Mesothelial cell of epicardium (in vitro differentiated cells): ENCODE measurements around the gene ATP5F1B. TPM values are rescaled to one million over a fixed set of nuclear protein-coding genes. Genes with fewer than 3 reads are reported as not detected.
A peak's percentile ranks its signal among the peaks of the same experiment; 100 is the strongest.

Experiments
- DNase-seq, 2 experiments: peaks; one replicate each; pipeline ENCODE4 v3.0.0; 2021; ENCODE audit warnings: low spot score in 2 of 2; ENCODE audit not compliant: unreplicated experiment in 2 of 2
- H3K27ac Mint-ChIP-seq: 2 replicates; pipeline ENCODE4 v1.8.0; 2021; ENCODE audit warnings: mixed read lengths
- H3K27me3 Mint-ChIP-seq: 2 replicates; pipeline ENCODE4 v1.8.0; 2021; ENCODE audit warnings: low read depth, mixed read lengths
- H3K36me3 Mint-ChIP-seq: 2 replicates; pipeline ENCODE4 v1.8.0; 2021; ENCODE audit warnings: mixed read lengths
- H3K4me1 Mint-ChIP-seq: 2 replicates; pipeline ENCODE4 v1.8.0; 2021; ENCODE audit warnings: mixed read lengths
- H3K4me3 Mint-ChIP-seq: 2 replicates; pipeline ENCODE4 v1.8.0; 2021; ENCODE audit warnings: mild to moderate bottlenecking, moderate library complexity, mixed read lengths
- H3K9me3 Mint-ChIP-seq: 2 replicates; pipeline ENCODE4 v1.8.0; 2021; ENCODE audit warnings: mixed read lengths
- total RNA-seq: library from RNA; stranded (reverse); gene quantifications from 3 replicates; pipeline ENCODE4 v1.2.1, GENCODE V29; 2021
- TF ChIP-seq, protein P1 (sequence below): fragments of 200-600 bp; sonication (generic); IDR thresholded peaks from one replicate; pipeline ENCODE4 v1.5.0; 2021; ENCODE audit warnings: antibody characterized with exemption; ENCODE audit not compliant: unreplicated experiment

Gene ATP5F1B
- total RNA-seq, 1 donor from 2014 or later: 361 TPM

DNA sequence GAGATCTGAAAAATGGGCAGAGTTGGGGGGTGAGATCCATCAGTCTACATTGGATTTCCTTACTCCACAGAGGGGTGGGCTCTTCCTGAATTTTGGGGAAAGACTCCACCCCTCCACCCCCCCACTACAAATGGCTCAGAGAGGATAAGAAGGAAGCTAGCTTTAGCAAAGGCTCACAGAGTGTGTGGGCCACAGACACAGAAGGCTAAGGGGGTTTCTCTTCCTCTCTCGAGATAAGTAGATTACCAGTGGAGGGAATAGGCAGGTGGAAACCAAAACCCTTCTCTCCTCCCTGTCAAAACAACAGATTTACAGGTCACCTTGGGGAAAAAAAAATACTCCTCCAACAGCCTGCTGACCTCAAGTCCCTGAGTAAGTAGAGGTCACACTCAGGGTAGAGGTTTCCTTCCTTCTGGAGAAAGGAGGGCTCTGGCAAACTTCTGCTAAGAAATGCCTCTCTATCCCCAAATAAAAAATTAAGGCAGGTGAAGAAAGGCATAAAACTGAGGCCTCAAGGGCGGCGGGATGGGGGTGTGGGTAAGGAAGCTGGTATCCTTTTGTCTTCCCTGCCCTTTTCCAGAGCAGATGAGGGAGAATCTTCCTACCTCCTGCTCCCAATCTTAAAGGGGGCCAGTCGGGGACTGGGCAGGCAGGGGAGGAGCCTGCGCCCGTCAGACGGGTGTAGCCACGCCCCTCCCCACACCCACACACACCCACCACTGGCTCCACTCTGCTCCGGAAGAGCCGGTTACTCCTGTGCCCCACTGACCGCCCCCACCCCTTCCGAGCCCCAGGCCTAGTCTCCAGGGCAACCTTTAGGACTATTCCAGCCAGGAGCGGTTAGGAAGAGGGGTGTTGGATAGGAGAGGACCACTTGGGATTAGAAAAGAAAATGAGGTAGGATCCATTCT is 13.7 kb downstream of the ATP5F1B start:
- H3K27ac Mint-ChIP-seq: peak overlapping the region; percentile 78
- peak; percentile 46 to 60 for DNase-seq
- no peaks in the 10 kb centered on the region for H3K27me3 Mint-ChIP-seq

DNA sequence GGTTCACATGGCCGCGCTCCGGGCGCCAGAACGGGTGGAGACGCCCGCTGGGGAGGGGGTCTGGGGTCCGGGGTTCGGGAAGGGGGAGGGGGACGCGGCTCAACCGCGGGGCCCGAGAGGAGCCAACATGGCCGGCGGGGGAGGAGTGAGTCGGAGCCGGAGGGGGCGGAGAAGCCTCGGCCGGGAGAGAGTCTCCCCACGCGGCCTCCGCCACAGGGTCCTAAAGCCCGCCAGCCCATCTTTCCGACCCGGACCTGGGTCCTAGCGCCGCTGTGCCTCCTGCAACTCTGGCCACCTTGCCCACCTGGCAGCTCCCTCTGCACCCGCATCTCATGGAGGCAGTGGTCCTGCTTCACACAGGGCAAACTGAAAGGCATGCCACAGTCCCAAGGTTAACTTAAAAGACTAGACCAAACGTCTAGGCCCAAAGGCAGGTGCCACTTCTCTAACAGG is 15.6 kb downstream of the ATP5F1B start, which contains the start of gene BAZ2A:
Gene BAZ2A, minus strand, starts transcription at position 147 of the 453 bp plus-strand sequence. CDS start 12,796 bp downstream, outside the sequence.
- DNase-seq: peak; percentile 61 to 78
- Mint-ChIP-seq H3K9me3 (no peaks in the 10 kb centered on the region), H3K36me3 (peaks cover 4% of the 10 kb centered on the region), H3K27ac (peak within 1 kb of the TSS; percentile 81), H3K4me3 (peak within 1 kb of the TSS; percentile 97), H3K27me3 (no peaks in the 10 kb centered on the region), H3K4me1 (peaks cover 54% of the 10 kb centered on the region)
- TF ChIP-seq, protein P1, sequence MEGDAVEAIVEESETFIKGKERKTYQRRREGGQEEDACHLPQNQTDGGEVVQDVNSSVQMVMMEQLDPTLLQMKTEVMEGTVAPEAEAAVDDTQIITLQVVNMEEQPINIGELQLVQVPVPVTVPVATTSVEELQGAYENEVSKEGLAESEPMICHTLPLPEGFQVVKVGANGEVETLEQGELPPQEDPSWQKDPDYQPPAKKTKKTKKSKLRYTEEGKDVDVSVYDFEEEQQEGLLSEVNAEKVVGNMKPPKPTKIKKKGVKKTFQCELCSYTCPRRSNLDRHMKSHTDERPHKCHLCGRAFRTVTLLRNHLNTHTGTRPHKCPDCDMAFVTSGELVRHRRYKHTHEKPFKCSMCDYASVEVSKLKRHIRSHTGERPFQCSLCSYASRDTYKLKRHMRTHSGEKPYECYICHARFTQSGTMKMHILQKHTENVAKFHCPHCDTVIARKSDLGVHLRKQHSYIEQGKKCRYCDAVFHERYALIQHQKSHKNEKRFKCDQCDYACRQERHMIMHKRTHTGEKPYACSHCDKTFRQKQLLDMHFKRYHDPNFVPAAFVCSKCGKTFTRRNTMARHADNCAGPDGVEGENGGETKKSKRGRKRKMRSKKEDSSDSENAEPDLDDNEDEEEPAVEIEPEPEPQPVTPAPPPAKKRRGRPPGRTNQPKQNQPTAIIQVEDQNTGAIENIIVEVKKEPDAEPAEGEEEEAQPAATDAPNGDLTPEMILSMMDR: no peak

More for the DNA sequence above, 13.7 kb downstream of the ATP5F1B start:
- peaks cover 70% of the 10 kb centered on the region for H3K4me1 Mint-ChIP-seq
- peak overlapping the region; percentile 88 for H3K4me3 Mint-ChIP-seq
- TF ChIP-seq, protein P1: no peak
- no peaks in the 10 kb centered on the region for H3K36me3 Mint-ChIP-seq
- no peaks in the 10 kb centered on the region for H3K9me3 Mint-ChIP-seq

DNA sequence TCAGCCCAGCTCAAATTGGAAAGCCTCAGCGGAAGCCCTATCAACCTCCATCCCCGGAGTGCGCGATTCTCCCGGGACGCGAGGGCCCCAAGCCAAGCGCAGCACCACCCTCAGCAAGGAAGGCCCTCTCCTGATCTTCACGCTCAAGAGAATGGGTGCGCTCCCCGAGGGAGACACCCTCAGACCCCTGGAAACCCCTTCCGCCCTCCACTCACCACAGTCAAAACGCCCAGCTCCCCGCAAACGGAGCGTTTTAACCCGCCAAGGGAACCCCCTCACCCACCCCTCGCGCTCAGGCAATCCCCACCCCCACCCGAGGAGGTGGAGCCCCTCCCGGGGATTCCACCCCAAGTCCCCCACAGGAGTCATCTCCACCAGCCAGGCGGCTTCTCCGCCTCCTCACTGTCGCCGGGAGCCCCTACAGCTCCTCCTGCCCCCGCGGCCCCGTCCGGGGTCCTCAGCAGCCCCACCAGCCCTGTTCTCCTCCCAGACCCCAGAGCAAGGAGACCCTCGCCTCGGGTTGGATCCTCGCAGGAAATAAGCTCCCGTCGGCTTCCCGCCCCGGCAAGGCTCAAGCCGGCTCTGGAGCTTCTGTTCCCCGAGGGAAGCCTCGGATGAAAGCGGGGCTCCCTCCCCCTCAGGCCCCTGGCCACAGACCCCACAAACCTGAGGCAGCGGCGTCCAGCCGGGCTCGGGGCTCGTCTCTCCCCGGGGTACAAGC is 16.2 kb downstream of the ATP5F1B start:
- TF ChIP-seq, protein P1: no peak
- Mint-ChIP-seq H3K27me3 (no peaks in the 10 kb centered on the region), H3K9me3 (no peaks in the 10 kb centered on the region), H3K4me1 (peaks cover 51% of the 10 kb centered on the region), H3K27ac (peak overlapping the region; percentile 81), H3K4me3 (peak overlapping the region; percentile 97), H3K36me3 (peaks cover 4% of the 10 kb centered on the region)
- peak in 1 of 2 experiments; percentile 56 for DNase-seq

DNA sequence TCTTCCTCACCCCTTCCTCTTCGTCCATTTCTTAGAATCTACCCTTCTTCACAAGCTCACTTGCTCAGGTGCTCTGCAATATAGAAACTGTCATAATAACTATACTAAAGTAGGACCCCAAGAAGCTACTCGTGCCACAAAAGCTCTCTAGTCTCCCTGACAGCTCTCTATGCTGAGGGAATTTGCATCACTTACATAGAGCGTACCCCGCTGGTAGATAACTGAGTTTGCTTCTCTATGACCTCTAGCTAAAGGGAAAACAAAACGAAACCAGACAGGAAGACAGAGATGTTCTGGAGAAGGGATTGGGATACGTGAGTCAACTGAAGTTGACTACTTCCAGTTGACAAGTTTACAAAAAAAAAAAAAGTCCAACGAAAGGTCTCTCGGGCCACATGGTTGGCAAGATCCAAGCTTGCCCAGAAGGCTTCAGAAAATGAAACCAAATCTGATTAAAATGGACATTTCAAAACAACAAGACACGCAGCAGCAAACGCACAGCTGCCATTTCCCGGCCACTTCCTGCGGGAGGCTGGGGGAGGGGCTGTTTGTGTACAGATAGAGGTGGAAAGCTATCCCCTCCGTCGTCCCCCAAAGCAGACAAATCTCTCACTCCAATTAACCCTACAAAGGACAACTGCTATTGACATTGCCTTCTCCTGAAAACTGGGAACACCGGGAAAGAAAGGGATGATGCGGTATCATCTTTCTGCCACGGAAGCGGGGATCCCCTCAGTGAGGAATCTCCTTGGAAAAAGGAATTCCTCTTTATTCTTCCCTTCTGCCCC is 16.9 kb downstream of the ATP5F1B start:
- Mint-ChIP-seq H3K9me3 (no peaks in the 10 kb centered on the region), H3K27me3 (no peaks in the 10 kb centered on the region), H3K27ac (peak overlapping the region; percentile 81), H3K4me3 (peak overlapping the region; percentile 97), H3K4me1 (peaks cover 46% of the 10 kb centered on the region), H3K36me3 (peaks cover 4% of the 10 kb centered on the region)
- peak; percentile 35 to 49 for DNase-seq
- TF ChIP-seq, protein P1: no peak

DNA sequence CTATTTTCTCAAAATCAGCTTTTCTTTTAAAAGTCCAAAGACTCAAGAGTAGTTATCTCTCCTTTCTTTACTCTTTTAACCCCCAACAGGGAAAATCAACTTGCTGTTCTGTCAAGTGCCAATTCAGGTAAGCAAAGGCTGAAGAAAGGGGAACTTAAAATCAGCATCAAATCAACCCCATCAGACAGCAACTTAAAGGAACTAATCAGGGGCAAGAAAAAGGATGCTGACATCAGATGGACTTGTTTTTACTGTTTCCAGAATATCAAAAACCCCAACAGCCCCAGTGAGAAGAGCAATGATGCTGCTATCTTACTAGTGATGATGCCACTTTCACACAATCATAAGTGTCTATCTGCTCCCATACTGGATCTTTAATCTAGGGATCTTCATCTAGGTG is 19.1 kb downstream of the ATP5F1B start:
- no peaks in the 10 kb centered on the region for H3K27me3 Mint-ChIP-seq
- no peak for DNase-seq
- TF ChIP-seq, protein P1: no peak
- no peak overlapping the region for H3K4me3 Mint-ChIP-seq
- peaks cover 25% of the 10 kb centered on the region for H3K4me1 Mint-ChIP-seq
- H3K36me3 Mint-ChIP-seq: peaks cover 7% of the 10 kb centered on the region
- H3K9me3 Mint-ChIP-seq: no peaks in the 10 kb centered on the region
- peak overlapping the region; percentile 34 for H3K27ac Mint-ChIP-seq
